ENCODE measurements around the gene MSL2.

Gene MSL2

DNA sequence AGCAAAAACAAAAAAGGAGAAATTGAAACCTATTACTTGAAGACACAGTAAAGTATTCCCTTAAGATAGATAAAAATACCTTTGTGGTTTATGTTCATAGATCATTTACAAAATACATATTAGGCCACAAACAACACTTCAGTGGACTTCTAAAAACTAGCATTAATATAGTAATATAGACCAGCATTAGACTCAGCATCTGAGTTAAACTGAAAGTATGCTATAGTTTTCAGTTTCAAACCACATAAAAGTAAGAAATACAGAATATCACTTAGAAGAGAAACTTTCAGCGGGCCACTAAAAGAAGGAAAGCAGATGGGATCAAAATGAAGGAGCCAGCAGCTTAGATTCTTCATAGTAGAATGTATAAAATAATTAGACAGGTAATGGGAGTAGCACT is 86.6 kb downstream of the MSL2 start:
- WGBS: no CpG with 5 or more reads among the region's 1 CpG
- H2BK120ac ChIP-seq (ENCODE audit: low read depth, low read length): no peak overlapping the region
- no peaks in the 10 kb centered on the region for H3K27me3 ChIP-seq (ENCODE audit: control insufficient read depth in 1 of 2, insufficient read depth in 1 of 2, low read length in 2 of 2)
- H3K4me3 ChIP-seq (ENCODE audit: insufficient read depth in 1 of 2, low read depth in 1 of 2, low read length in 2 of 2): no peak overlapping the region
- no peak overlapping the region for H3K23ac ChIP-seq (ENCODE audit: low read length in 2 of 2)
- H3K4ac ChIP-seq (ENCODE audit: low read depth in 1 of 2, low read length in 2 of 2): no peak overlapping the region
- no peak overlapping the region for H2BK5ac ChIP-seq (ENCODE audit: low read depth, low read length, poor library complexity, severe bottlenecking)
- peaks cover 13% of the 10 kb centered on the region for H3K9me3 ChIP-seq (ENCODE audit: control insufficient read depth, low read length)
- H4K8ac ChIP-seq (ENCODE audit: low read length): no peak overlapping the region
- H3K4me1 ChIP-seq (ENCODE audit: control insufficient read depth, insufficient read depth, low read depth, low read length): peaks cover 2% of the 10 kb centered on the region
- H3K79me1 ChIP-seq (replicated peaks; ENCODE audit: low read length, poor library complexity, severe bottlenecking): peaks cover 4% of the 10 kb centered on the region
- no peak overlapping the region for H3K18ac ChIP-seq (ENCODE audit: low read depth in 1 of 2, low read length in 2 of 2)
- no peak for DNase-seq
- H4K91ac ChIP-seq (ENCODE audit: low read length): no peak overlapping the region
- no peak overlapping the region for H2AFZ ChIP-seq (ENCODE audit: low read depth, low read length)
- no peak overlapping the region for H3K9ac ChIP-seq (ENCODE audit: low read length)
- no peak overlapping the region for H2BK12ac ChIP-seq (ENCODE audit: low read length in 2 of 2)
- H3K36me3 ChIP-seq (ENCODE audit: control insufficient read depth in 1 of 2, insufficient read depth in 2 of 2, low read depth in 1 of 2, low read length in 2 of 2): peaks cover 5 to 78% of the 10 kb centered on the region in 2 experiments
- H2BK15ac ChIP-seq (ENCODE audit: low read depth, poor library complexity, severe bottlenecking): no peak overlapping the region
- H3K27ac ChIP-seq (ENCODE audit: low read length, poor library complexity, severe bottlenecking): no peak overlapping the region
- H3K14ac ChIP-seq (ENCODE audit: low read length in 2 of 2): no peak overlapping the region
- no peak overlapping the region for H2AK5ac ChIP-seq (ENCODE audit: low read length, severe bottlenecking)
- no peak overlapping the region for H3K4me2 ChIP-seq (ENCODE audit: low read length, poor library complexity, severe bottlenecking)

DNA sequence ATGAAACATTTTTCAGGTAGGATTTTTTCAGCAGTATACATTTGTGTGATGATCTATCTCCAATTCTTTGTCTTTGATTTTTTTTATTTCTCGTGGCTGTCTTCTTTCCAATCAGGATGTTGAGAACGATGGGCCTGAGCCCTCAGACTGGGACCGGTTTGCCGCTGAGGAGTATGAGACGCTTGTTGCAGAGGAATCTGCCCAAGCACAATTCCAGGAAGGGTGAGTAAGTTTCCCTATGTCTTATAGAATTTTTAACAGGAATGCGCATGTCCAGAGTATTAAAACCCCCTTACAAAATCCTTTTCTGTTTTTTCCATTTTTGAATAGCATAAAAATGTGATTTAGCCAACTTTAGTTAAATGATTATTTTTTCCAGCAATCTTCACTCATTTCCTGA is 90.0 kb downstream of the MSL2 start:
- 100% methylated on average over 5 of the region's 6 CpGs for WGBS

DNA sequence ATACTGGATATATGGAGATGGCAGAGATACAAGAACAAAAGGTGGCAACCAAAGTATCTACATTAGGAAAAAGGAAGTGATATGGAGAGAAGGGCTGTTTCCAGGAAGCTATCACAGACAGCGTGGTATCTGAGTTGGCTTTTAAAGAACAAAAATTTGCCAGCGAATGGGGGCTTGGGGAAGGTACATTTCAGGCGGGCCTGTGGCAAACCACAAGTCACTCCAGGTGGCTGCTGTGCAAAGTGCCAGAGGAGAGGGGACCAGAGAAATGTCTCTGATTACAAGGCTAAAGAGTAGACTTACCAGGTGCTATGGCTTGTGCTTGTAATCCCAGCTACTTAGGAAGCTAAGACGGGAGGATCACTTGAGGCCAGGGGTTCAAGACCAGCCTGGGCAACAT is 91.1 kb downstream of the MSL2 start:
- Histone ChIP-seq H3K4ac (ENCODE audit: low read depth in 1 of 2, low read length in 2 of 2) (no peak overlapping the region), H3K18ac (ENCODE audit: low read depth in 1 of 2, low read length in 2 of 2) (no peak overlapping the region), H2BK120ac (ENCODE audit: low read depth, low read length) (no peak overlapping the region), H3K4me1 (ENCODE audit: control insufficient read depth, insufficient read depth, low read depth, low read length) (no peaks in the 10 kb centered on the region), H4K8ac (ENCODE audit: low read length) (no peak overlapping the region), H3K27me3 (ENCODE audit: control insufficient read depth in 1 of 2, insufficient read depth in 1 of 2, low read length in 2 of 2) (no peaks in the 10 kb centered on the region), H3K9ac (ENCODE audit: low read length) (no peak overlapping the region), H3K14ac (ENCODE audit: low read length in 2 of 2) (no peak overlapping the region), H3K4me3 (ENCODE audit: insufficient read depth in 1 of 2, low read depth in 1 of 2, low read length in 2 of 2) (no peak overlapping the region), H3K36me3 (ENCODE audit: control insufficient read depth in 1 of 2, insufficient read depth in 2 of 2, low read depth in 1 of 2, low read length in 2 of 2) (peaks cover 12 to 63% of the 10 kb centered on the region in 2 experiments), H4K91ac (ENCODE audit: low read length) (no peak overlapping the region), H2BK12ac (ENCODE audit: low read length in 2 of 2) (no peak overlapping the region), H3K23ac (ENCODE audit: low read length in 2 of 2) (no peak overlapping the region), H3K79me1 (replicated peaks; ENCODE audit: low read length, poor library complexity, severe bottlenecking) (peaks cover 4% of the 10 kb centered on the region), H2BK5ac (ENCODE audit: low read depth, low read length, poor library complexity, severe bottlenecking) (no peak overlapping the region), H3K27ac (ENCODE audit: low read length, poor library complexity, severe bottlenecking) (no peak overlapping the region), H2BK15ac (ENCODE audit: low read depth, poor library complexity, severe bottlenecking) (no peak overlapping the region), H3K9me3 (ENCODE audit: control insufficient read depth, low read length) (no peaks in the 10 kb centered on the region), H3K4me2 (ENCODE audit: low read length, poor library complexity, severe bottlenecking) (no peak overlapping the region), H2AFZ (ENCODE audit: low read depth, low read length) (no peak overlapping the region), H2AK5ac (ENCODE audit: low read length, severe bottlenecking) (no peak overlapping the region)
- no peak for DNase-seq
- 98% methylated on average over 4 of the region's 4 CpGs for WGBS

More for the DNA sequence above, 90.0 kb downstream of the MSL2 start:
- H3K4me2 ChIP-seq (ENCODE audit: low read length, poor library complexity, severe bottlenecking): no peak overlapping the region
- no peaks in the 10 kb centered on the region for H3K9me3 ChIP-seq (ENCODE audit: control insufficient read depth, low read length)
- H2BK120ac ChIP-seq (ENCODE audit: low read depth, low read length): no peak overlapping the region
- H4K91ac ChIP-seq (ENCODE audit: low read length): no peak overlapping the region
- H2BK5ac ChIP-seq (ENCODE audit: low read depth, low read length, poor library complexity, severe bottlenecking): no peak overlapping the region
- H3K4ac ChIP-seq (ENCODE audit: low read depth in 1 of 2, low read length in 2 of 2): no peak overlapping the region
- H2AK5ac ChIP-seq (ENCODE audit: low read length, severe bottlenecking): no peak overlapping the region
- H3K27me3 ChIP-seq (ENCODE audit: control insufficient read depth in 1 of 2, insufficient read depth in 1 of 2, low read length in 2 of 2): no peaks in the 10 kb centered on the region
- H2BK15ac ChIP-seq (ENCODE audit: low read depth, poor library complexity, severe bottlenecking): no peak overlapping the region
- H3K79me1 ChIP-seq (replicated peaks; ENCODE audit: low read length, poor library complexity, severe bottlenecking): peaks cover 2% of the 10 kb centered on the region
- no peak overlapping the region for H2BK12ac ChIP-seq (ENCODE audit: low read length in 2 of 2)
- no peak overlapping the region for H3K18ac ChIP-seq (ENCODE audit: low read depth in 1 of 2, low read length in 2 of 2)
- H3K14ac ChIP-seq (ENCODE audit: low read length in 2 of 2): no peak overlapping the region
- H4K8ac ChIP-seq (ENCODE audit: low read length): no peak overlapping the region
- H3K4me1 ChIP-seq (ENCODE audit: control insufficient read depth, insufficient read depth, low read depth, low read length): no peaks in the 10 kb centered on the region
- H3K36me3 ChIP-seq (ENCODE audit: control insufficient read depth in 1 of 2, insufficient read depth in 2 of 2, low read depth in 1 of 2, low read length in 2 of 2): peaks cover 9 to 70% of the 10 kb centered on the region in 2 experiments
- H2AFZ ChIP-seq (ENCODE audit: low read depth, low read length): no peak overlapping the region
- H3K23ac ChIP-seq (ENCODE audit: low read length in 2 of 2): no peak overlapping the region
- H3K27ac ChIP-seq (ENCODE audit: low read length, poor library complexity, severe bottlenecking): no peak overlapping the region
- H3K4me3 ChIP-seq (ENCODE audit: insufficient read depth in 1 of 2, low read depth in 1 of 2, low read length in 2 of 2): no peak overlapping the region
- no peak overlapping the region for H3K9ac ChIP-seq (ENCODE audit: low read length)
- no peak for DNase-seq

Measured in mesenchymal stem cell (in vitro differentiated cells and primary cell).